ENCODE results near the gene RFTN2.

GRCh38 chr2:197555467-197555866 lies 119.9 kb downstream of the RFTN2 start:
- TF ChIP-seq POLR2A (IDR thresholded peaks at IDR 0.05) (no peak), POLR2AphosphoS5 (IDR thresholded peaks at IDR 0.05) (no peak), CTCF (IDR thresholded peaks at IDR 0.05) (no peak)
